HG02678 (cell line): Measurements from ENCODE around the gene KLF11.
"Not testable (repeated sequence)": the region's sequence is repeated elsewhere in the genome, so short reads cannot be mapped to it uniquely, and the experiment has no call there.

ENCODE experiments used
- ATAC-seq: cut with Tn5 transposase; IDR thresholded peaks from one replicate; pipeline ENCODE4 v1.9.1; 2021; ENCODE audit warnings: mild to moderate bottlenecking, moderate library complexity; ENCODE audit not compliant: unreplicated experiment

The KLF11 gene

GRCh38 chr2:10080536-10081304, 37.4 kb downstream of the KLF11 start:
- peak; percentile 21 for ATAC-seq

GRCh38 chr2:10083046-10083445, 39.7 kb downstream of the KLF11 start:
- ATAC-seq = no peak

- peak; percentile 33 for ATAC-seq
Observed at GRCh38 chr2:10083692-10084211, 40.4 kb downstream of the KLF11 start.

- no peak for ATAC-seq
Observed at GRCh38 chr2:10084223-10084865, 41.0 kb downstream of the KLF11 start.

GRCh38 chr2:10085043-10085667, 41.8 kb downstream of the KLF11 start:
- no peak for ATAC-seq

GRCh38 chr2:10085668-10086059, 42.3 kb downstream of the KLF11 start:
- no peak for ATAC-seq

- no peak for ATAC-seq
Observed at GRCh38 chr2:10086950-10087349, 43.6 kb downstream of the KLF11 start.

- ATAC-seq = no peak
Observed at GRCh38 chr2:10087360-10087759, 44.0 kb downstream of the KLF11 start.

- ATAC-seq = peak; percentile 40
Observed at GRCh38 chr2:10089565-10090190, 46.3 kb downstream of the KLF11 start.

- ATAC-seq = peak; percentile 35
Observed at GRCh38 chr2:10091182-10091888, 48.0 kb downstream of the KLF11 start.

- ATAC-seq = not testable (repeated sequence)
Observed at GRCh38 chr2:10091889-10092244, 48.5 kb downstream of the KLF11 start.

- no peak for ATAC-seq
Observed at GRCh38 chr2:10094271-10094814, 51.0 kb downstream of the KLF11 start.

- no peak for ATAC-seq
Observed at GRCh38 chr2:10095175-10095574, 51.8 kb downstream of the KLF11 start.

GRCh38 chr2:10096641-10097040, 53.3 kb downstream of the KLF11 start:
- no peak for ATAC-seq

GRCh38 chr2:10097352-10098148, 54.2 kb downstream of the KLF11 start:
- ATAC-seq = no peak

- peak; percentile 44 for ATAC-seq
Observed at GRCh38 chr2:10101491-10101890, 58.1 kb downstream of the KLF11 start.

- no peak for ATAC-seq
Observed at GRCh38 chr2:10103179-10103578, 59.8 kb downstream of the KLF11 start.
